Uterus (tissue), 4 donors: Measurements from ENCODE around the gene ZNF804B. TPM values are rescaled to one million over a fixed set of nuclear protein-coding genes. Genes with fewer than 3 reads are reported as not detected.

Experiments used
- DNase-seq, 2 donors: peaks; one replicate each; pipeline ENCODE4 v3.0.0-alpha.2; 2019 to 2020
- H3K27ac ChIP-seq, 2 donors: fragments of 200-600 bp; sonication (generic); 1 replicate in 1 of 2; 2 replicates in 1 of 2; pipeline ENCODE4 v1.5.1; 2016 to 2018
- H3K27me3 ChIP-seq, 2 donors: fragments of 200-600 bp; sonication (generic); one replicate each; pipeline ENCODE4 v1.5.1; 2018 to 2019; ENCODE audit warnings: control low read depth in 1 of 2
- H3K36me3 ChIP-seq, 2 donors: fragments of 200-600 bp; sonication (generic); one replicate each; pipeline ENCODE4 v1.5.1; 2019; ENCODE audit warnings: control low read depth in 1 of 2
- H3K4me1 ChIP-seq, 2 donors: fragments of 200-600 bp; sonication (generic); one replicate each; pipeline ENCODE4 v1.5.1; 2018 to 2019; ENCODE audit warnings: control low read depth in 1 of 2
- H3K4me3 ChIP-seq, 2 donors: fragments of 200-600 bp; sonication (generic); 1 replicate in 1 of 2; 2 replicates in 1 of 2; pipeline ENCODE4 v1.5.1; 2018 to 2019; ENCODE audit warnings: mild to moderate bottlenecking in 1 of 2
- H3K9me3 ChIP-seq, 2 donors: fragments of 200-600 bp; sonication (generic); one replicate each; pipeline ENCODE4 v1.5.1; 2019; ENCODE audit warnings: control low read depth in 1 of 2
- CTCF ChIP-seq, 4 experiments: fragments of 200-600 bp in 2 of 4; fragments of 450-650 bp in 2 of 4; sonication (generic) in 2 of 4; IDR thresholded peaks; one replicate each; pipeline ENCODE4 v1.5.1; 2016 to 2019; ENCODE audit warnings: antibody characterized with exemption in 4 of 4, mild to moderate bottlenecking in 2 of 4, moderate library complexity in 1 of 4
- POLR2A ChIP-seq, 2 donors: fragments of 450-650 bp; IDR thresholded peaks; one replicate each; pipeline ENCODE4 v1.6.1; 2016; ENCODE audit warnings: antibody characterized with exemption in 2 of 2, mild to moderate bottlenecking in 1 of 2, moderate library complexity in 1 of 2
- intact Hi-C: fragments of 100-400 bp; cut with DNase I; formaldehyde crosslinking; loops from one replicate; pipeline ENCODE4 v1.15.1; 2023; ENCODE audit warnings: low total_unique reads
- total RNA-seq, 4 donors: library from RNA; depleted of rRNA in 3 of 4; stranded (reverse); fragments of >200 nt in 3 of 4; gene quantifications; one replicate each; pipeline versions ENCODE4 v1.1.0 to v1.2.4, GENCODE V29; 2014 to 2023
- donor health status: DM: yes; HTN: yes; CAD: no.

Gene ZNF804B
- total RNA-seq, 4 donors from 2014 or later, result 0.07 TPM; not detected in 3

GRCh38 chr7:89073776-89074175 is 314.3 kb downstream of the ZNF804B start:
- H3K9me3 ChIP-seq, result no peaks in the 10 kb centered on the region
- H3K4me1 ChIP-seq, result no peaks in the 10 kb centered on the region
- H3K36me3 ChIP-seq, result no peaks in the 10 kb centered on the region
- no peak for TF ChIP-seq CTCF (IDR thresholded peaks at IDR 0.05)
- no peak for TF ChIP-seq POLR2A (IDR thresholded peaks at IDR 0.05)
- H3K4me3 ChIP-seq, result no peak overlapping the region
- no peaks in the 10 kb centered on the region for H3K27me3 ChIP-seq
- no peak for DNase-seq
- no peak overlapping the region for H3K27ac ChIP-seq
- intact Hi-C loops, result no loop called here

GRCh38 chr7:89077992-89078391 is 318.5 kb downstream of the ZNF804B start:
- no peaks in the 10 kb centered on the region for H3K4me1 ChIP-seq
- H3K36me3 ChIP-seq, result peaks cover 0 to 2% of the 10 kb centered on the region in 2 donors
- TF ChIP-seq POLR2A (IDR thresholded peaks at IDR 0.05) (no peak), CTCF (IDR thresholded peaks at IDR 0.05) (no peak)
- no peak overlapping the region for H3K4me3 ChIP-seq
- intact Hi-C loops, result no loop called here
- H3K27me3 ChIP-seq, result no peaks in the 10 kb centered on the region
- H3K9me3 ChIP-seq, result no peaks in the 10 kb centered on the region
- no peak overlapping the region for H3K27ac ChIP-seq
- no peak for DNase-seq

GRCh38 chr7:89085580-89085979 is 326.1 kb downstream of the ZNF804B start:
- TF ChIP-seq CTCF (IDR thresholded peaks at IDR 0.05), result no peak
- TF ChIP-seq POLR2A (IDR thresholded peaks at IDR 0.05), result no peak

GRCh38 chr7:89091550-89091949 is 332.1 kb downstream of the ZNF804B start:
- no peaks in the 10 kb centered on the region for H3K27me3 ChIP-seq
- no peak for TF ChIP-seq POLR2A (IDR thresholded peaks at IDR 0.05)
- TF ChIP-seq CTCF (IDR thresholded peaks at IDR 0.05), result no peak
- H3K4me3 ChIP-seq, result no peak overlapping the region
- no peak overlapping the region for H3K27ac ChIP-seq
- no peaks in the 10 kb centered on the region for H3K9me3 ChIP-seq
- H3K4me1 ChIP-seq, result no peaks in the 10 kb centered on the region
- intact Hi-C loops, result no loop called here
- no peak for DNase-seq
- no peaks in the 10 kb centered on the region for H3K36me3 ChIP-seq

More at GRCh38 chr7:89085580-89085979, 326.1 kb downstream of the ZNF804B start:
- intact Hi-C loops, result no loop called here
- Histone ChIP-seq H3K4me1 (no peaks in the 10 kb centered on the region), H3K27ac (no peak overlapping the region), H3K4me3 (no peak overlapping the region), H3K36me3 (peaks cover 0 to 2% of the 10 kb centered on the region in 2 donors), H3K27me3 (no peaks in the 10 kb centered on the region), H3K9me3 (no peaks in the 10 kb centered on the region)
- no peak for DNase-seq

GRCh38 chr7:89094269-89094668 is 334.8 kb downstream of the ZNF804B start:
- H3K27ac ChIP-seq, result no peak overlapping the region
- H3K36me3 ChIP-seq, result no peaks in the 10 kb centered on the region
- TF ChIP-seq CTCF (IDR thresholded peaks at IDR 0.05) (no peak), POLR2A (IDR thresholded peaks at IDR 0.05) (no peak)
- no peaks in the 10 kb centered on the region for H3K9me3 ChIP-seq
- no peak for DNase-seq
- no peaks in the 10 kb centered on the region for H3K4me1 ChIP-seq
- no peaks in the 10 kb centered on the region for H3K27me3 ChIP-seq
- no peak overlapping the region for H3K4me3 ChIP-seq
- intact Hi-C loops, result no loop called here
